Left ventricle myocardium superior (tissue), 1 donor: ENCODE measurements around the gene IDI1. TPM values are rescaled to one million over a fixed set of nuclear protein-coding genes. Genes with fewer than 3 reads are reported as not detected.

Source experiments
- ATAC-seq: fragments of 200-7000 bp; cut with Tn5 transposase; one replicate; pipeline ENCODE4 v1.9.1; 2020; ENCODE audit warnings: mild to moderate bottlenecking, moderate library complexity
- DNase-seq: peaks from one replicate; pipeline ENCODE4 v3.0.0-alpha.2; 2020
- intact Hi-C: fragments of 100-400 bp; cut with micrococcal nuclease; formaldehyde crosslinking; loops from one replicate; pipeline ENCODE4 v1.11.0; 2022
- total RNA-seq: library from RNA; stranded (reverse); fragmentation: NEBNext Ultra II Directional; extraction: Animal tissue kit (Norgen Biotek cat#: 25700); gene quantifications from one replicate; pipeline ENCODE4 v1.2.1, GENCODE V29; 2021
- donor health status: DM: no; HTN: yes; CAD: no; lungs with severe emphysema.

Gene IDI1
- total RNA-seq, 1 donor from 2014 or later, result 15.8 TPM

GRCh38 chr10:1007583-1007982 lies 41.3 kb downstream of the IDI1 start:
- no peak for DNase-seq
- intact Hi-C loops, result no loop called here
- ATAC-seq, result no peak

GRCh38 chr10:1006573-1006972 lies 42.3 kb downstream of the IDI1 start:
- intact Hi-C loops, result no loop called here
- ATAC-seq (no peak), DNase-seq (no peak)

- ATAC-seq (no peak), DNase-seq (no peak)
- intact Hi-C loops, result no loop called here
Measured at GRCh38 chr10:1003884-1004670, 44.8 kb downstream of the IDI1 start.

- no peak for ATAC-seq
- no peak for DNase-seq
- intact Hi-C loops, result no loop called here
Measured at GRCh38 chr10:1002425-1003006, 46.4 kb downstream of the IDI1 start.

- DNase-seq (no peak), ATAC-seq (no peak)
- intact Hi-C loops, result no loop called here
Measured at GRCh38 chr10:997266-998022, 51.5 kb downstream of the IDI1 start.

GRCh38 chr10:996031-996430 lies 52.9 kb downstream of the IDI1 start:
- intact Hi-C loops, result no loop called here

GRCh38 chr10:995559-995926 lies 53.4 kb downstream of the IDI1 start:
- DNase-seq, result no peak
- intact Hi-C loops, result no loop called here
- no peak for ATAC-seq

More at GRCh38 chr10:996031-996430, 52.9 kb downstream of the IDI1 start:
- no peak for DNase-seq
- no peak for ATAC-seq

GRCh38 chr10:994836-995558 lies 53.9 kb downstream of the IDI1 start:
- DNase-seq, result no peak
- intact Hi-C loops, result no loop called here
- ATAC-seq, result no peak

- ATAC-seq, result no peak
- intact Hi-C loops, result no loop called here
- no peak for DNase-seq
Measured at GRCh38 chr10:992871-993270, 56.0 kb downstream of the IDI1 start.

GRCh38 chr10:992467-992866 lies 56.5 kb downstream of the IDI1 start:
- no peak for DNase-seq
- no peak for ATAC-seq
- intact Hi-C loops, result no loop called here

GRCh38 chr10:990808-991207 lies 58.1 kb downstream of the IDI1 start:
- intact Hi-C loops, result no loop called here
- ATAC-seq, result no peak

More at GRCh38 chr10:990808-991207, 58.1 kb downstream of the IDI1 start:
- no peak for DNase-seq

Other genes starting within 250 kb of the IDI1 start
- gene LARP4B, start 117.4 kb downstream of the IDI1 start, total RNA-seq, result 72.9 TPM
- 27.8 TPM for gene GTPBP4, start 60.7 kb downstream of the IDI1 start, total RNA-seq
- not detected for gene IDI2, start 23.3 kb downstream of the IDI1 start, total RNA-seq
- gene WDR37, start 7.3 kb upstream of the IDI1 start, total RNA-seq, result 35.0 TPM